HCT116 (cell line): Measurements from ENCODE around the gene TMEM98. TPM values are rescaled to one million over a fixed set of nuclear protein-coding genes. Genes with fewer than 3 reads are reported as not detected.

ENCODE experiments used
- ATAC-seq: fragments of 200-7000 bp; cut with Tn5 transposase; 2 replicates; pipeline ENCODE4 v1.9.1; 2020; ENCODE audit warnings: mild to moderate bottlenecking, moderate library complexity
- BruUV-seq: library from RNA; stranded (reverse); fragments of 400-500 nt; replicated peaks from 2 replicates; lab custom pipeline; 2021; lab: Mats Ljungman, UMichigan
- CTCF ChIA-PET: fragments of 300-600 bp; sonication (Branson Sonifier 250); formaldehyde crosslinking; loops from one replicate; lab custom pipeline; 2021; ENCODE audit warnings: antibody characterized with exemption; lab: Charles Lee
- POLR2A ChIA-PET: fragments of 300-600, 350-600 bp; sonication (Branson Sonifier 250); formaldehyde crosslinking; loops from one replicate; lab custom pipeline; 2021; ENCODE audit warnings: antibody characterized with exemption; lab: Charles Lee
- RAD21 ChIA-PET, 2 experiments: fragments of 300-600 bp; sonication (Branson Sonifier 250); formaldehyde crosslinking; loops; one replicate each; lab custom pipeline; 2023; ENCODE audit warnings: low total read pairs in 2 of 2; ENCODE audit not compliant: uncharacterized antibody in 2 of 2, unreplicated experiment in 2 of 2, low non-redundant PET in 1 of 2; lab: Charles Lee
- DNase-seq: peaks from one replicate; pipeline ENCODE4 v3.0.0-alpha.2; 2010; ENCODE audit warnings: low read depth, low spot score
- H2AFZ ChIP-seq: fragments of 200-600 bp; shearing (Covaris generic), sonication (generic); 2 replicates; pipeline ENCODE4 v1.6.1; 2017; ENCODE audit warnings: low read depth, mixed run types, mixed read lengths, antibody characterized with exemption, low read length; ENCODE audit not compliant: poor library complexity, severe bottlenecking
- H3K27ac ChIP-seq: 2 replicates; pipeline ENCODE4 v1.5.1; 2012; ENCODE audit warnings: low read depth, low read length
- H3K27me3 ChIP-seq: fragments of 200-600 bp; sonication (generic); 2 replicates; pipeline ENCODE4 v1.6.1; 2016; ENCODE audit warnings: mixed run types, low read length, mixed read lengths; ENCODE audit not compliant: insufficient read depth
- H3K36me3 ChIP-seq, 2 experiments: fragments of 200-500 bp in 1 of 2; fragments of 200-600 bp in 1 of 2; sonication (Bioruptor generic) in 1 of 2; sonication (generic) in 1 of 2; 2 replicates each; pipeline versions ENCODE4 v1.5.1 to v1.6.1; 2014 to 2016; ENCODE audit warnings: low read length in 2 of 2, inconsistent platforms in 1 of 2, mixed read lengths in 1 of 2, mixed run types in 1 of 2; ENCODE audit not compliant: insufficient read depth in 2 of 2, control insufficient read depth in 1 of 2
- H3K4me1 ChIP-seq, 2 experiments: fragments of 200-600 bp in 1 of 2; sonication (generic) in 1 of 2; 2 replicates each; pipeline versions ENCODE4 v1.5.1 to v1.6.1; 2012 to 2017; ENCODE audit warnings: low read length in 2 of 2, inconsistent platforms in 1 of 2, mild to moderate bottlenecking in 1 of 2, mixed read lengths in 1 of 2, mixed run types in 1 of 2, moderate library complexity in 1 of 2; ENCODE audit not compliant: insufficient read depth in 2 of 2, control insufficient read depth in 1 of 2
- H3K4me2 ChIP-seq: fragments of 200-600 bp; sonication (generic); 2 replicates; pipeline ENCODE4 v1.6.1; 2017; ENCODE audit warnings: mixed run types, low read length, mixed read lengths
- H3K4me3 ChIP-seq, 2 experiments: fragments of 200-600 bp in 1 of 2; sonication (generic) in 1 of 2; replicated peaks in 1 of 2; 2 replicates each; pipeline ENCODE4 v1.5.1; 2011 to 2016; ENCODE audit warnings: low read length in 2 of 2, control low read depth in 1 of 2, low read depth in 1 of 2, mild to moderate bottlenecking in 1 of 2, mixed read lengths in 1 of 2, mixed run types in 1 of 2
- H3K79me2 ChIP-seq: fragments of 200-600 bp; sonication (generic); 2 replicates; pipeline ENCODE4 v1.6.1; 2017; ENCODE audit warnings: mild to moderate bottlenecking, mixed run types, low read length, moderate library complexity, mixed read lengths; ENCODE audit not compliant: insufficient read depth
- H3K9ac ChIP-seq: fragments of 200-600 bp; sonication (generic); 2 replicates; pipeline ENCODE4 v1.6.1; 2016; ENCODE audit warnings: low read length, mixed read lengths
- H3K9me2 ChIP-seq: fragments of 200-600 bp; sonication (generic), shearing (Covaris generic); 2 replicates; pipeline ENCODE4 v1.6.1; 2017; ENCODE audit warnings: mixed run types, mild to moderate bottlenecking, moderate library complexity; ENCODE audit not compliant: insufficient read depth
- H3K9me3 ChIP-seq, 2 experiments: fragments of 200-500 bp in 1 of 2; fragments of 200-600 bp in 1 of 2; sonication (Bioruptor generic) in 1 of 2; sonication (generic) in 1 of 2; 2 replicates each; pipeline ENCODE4 v1.6.1; 2014 to 2017; ENCODE audit warnings: low read length in 2 of 2, mixed read lengths in 2 of 2, inconsistent platforms in 1 of 2, low read depth in 1 of 2, mild to moderate bottlenecking in 1 of 2, mixed run types in 1 of 2, moderate library complexity in 1 of 2; ENCODE audit not compliant: control insufficient read depth in 1 of 2, insufficient read depth in 1 of 2
- H4K20me1 ChIP-seq: fragments of 200-600 bp; sonication (generic), shearing (Covaris generic); 2 replicates; pipeline ENCODE4 v1.6.1; 2017; ENCODE audit warnings: mixed run types, mild to moderate bottlenecking, moderate library complexity; ENCODE audit not compliant: insufficient read depth
- CEBPB ChIP-seq: IDR thresholded peaks from 2 replicates; pipeline ENCODE4 v1.6.1; 2012; ENCODE audit warnings: low read depth
- ELF1 ChIP-seq: IDR thresholded peaks from 2 replicates; pipeline ENCODE4 v1.6.1; 2012; ENCODE audit warnings: low read depth, borderline replicate concordance
- EZH2 ChIP-seq: fragments of 200-600 bp; sonication (generic); IDR thresholded peaks from 2 replicates; pipeline ENCODE4 v1.6.1; 2017; ENCODE audit warnings: antibody characterized with exemption, mixed run types
- EZH2phosphoT487 ChIP-seq: fragments of 200-600 bp; IDR thresholded peaks from 2 replicates; pipeline ENCODE4 v1.6.1; 2018; ENCODE audit warnings: antibody characterized with exemption, borderline replicate concordance
- JUND ChIP-seq: IDR thresholded peaks from 2 replicates; pipeline ENCODE4 v1.6.1; 2012
- REST ChIP-seq: IDR thresholded peaks from 2 replicates; pipeline ENCODE4 v1.6.1; 2012; ENCODE audit warnings: low read depth
- SIN3A ChIP-seq: IDR thresholded peaks from 2 replicates; pipeline ENCODE4 v1.6.1; 2012; ENCODE audit warnings: low read depth
- SP1 ChIP-seq: IDR thresholded peaks from 2 replicates; pipeline ENCODE4 v1.6.1; 2012; ENCODE audit warnings: low read depth
- YY1 ChIP-seq: IDR thresholded peaks from 2 replicates; pipeline ENCODE4 v1.6.1; 2011; ENCODE audit warnings: low read length, low read depth, moderate library complexity, mild to moderate bottlenecking; ENCODE audit not compliant: insufficient replicate concordance; ENCODE audit errors: extremely low read depth
- ZBTB33 ChIP-seq: IDR thresholded peaks from 2 replicates; pipeline ENCODE4 v1.6.1; 2011; ENCODE audit warnings: mild to moderate bottlenecking, low read length, moderate library complexity; ENCODE audit not compliant: insufficient replicate concordance; ENCODE audit errors: extremely low read depth
- ZFX ChIP-seq: fragments of 450-650 bp; IDR thresholded peaks from 2 replicates; pipeline ENCODE4 v1.6.1; 2017
- intact Hi-C: fragments of 100-400 bp; cut with micrococcal nuclease; formaldehyde crosslinking; loops from 2 replicates; pipeline ENCODE4 v1.10.0; 2022
- total RNA-seq: library from RNA; stranded (reverse); gene quantifications from one replicate; pipeline ENCODE4 v1.2.1, GENCODE V29; 2021; ENCODE audit not compliant: unreplicated experiment
- TF ChIP-seq, protein P1 (sequence below): IDR thresholded peaks from 2 replicates; pipeline ENCODE4 v1.6.1; 2012
- TF ChIP-seq, protein P2 (sequence below), 3 experiments: fragments of 200-600 bp in 1 of 3; sonication (generic) in 1 of 3; IDR thresholded peaks in 2 of 3; conservative IDR thresholded peaks in 1 of 3; 2 replicates each; pipeline ENCODE4 v1.5.1; 2012 to 2017; ENCODE audit warnings: low read depth in 2 of 3, low read length in 2 of 3, antibody characterized with exemption in 1 of 3, borderline replicate concordance in 1 of 3, control low read depth in 1 of 3, mild to moderate bottlenecking in 1 of 3, mixed read lengths in 1 of 3, mixed run types in 1 of 3, moderate library complexity in 1 of 3; ENCODE audit not compliant: insufficient read depth in 1 of 3

The TMEM98 gene
- total RNA-seq, 1 experiment from 2014 or later: 29.3 TPM

DNA sequence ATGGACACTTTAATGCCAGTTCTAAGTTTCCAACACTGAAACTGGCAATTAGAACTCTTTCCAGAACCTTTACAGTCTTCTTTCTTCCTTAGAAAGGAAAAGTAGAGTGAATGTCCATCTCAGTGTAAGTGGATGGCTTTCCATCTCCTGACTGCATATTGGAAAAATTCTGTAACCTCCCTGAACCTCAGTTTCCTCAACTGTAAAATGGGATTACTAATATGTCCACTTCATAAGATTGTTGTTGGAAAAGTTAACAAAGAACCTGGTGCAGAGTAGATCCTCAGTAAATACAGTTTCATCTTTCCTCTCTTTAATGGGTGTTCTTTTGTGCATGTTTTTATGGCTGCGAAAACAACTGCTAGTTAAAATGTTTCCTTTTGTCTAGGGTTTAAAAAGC lies 2.6 kb downstream of the TMEM98 start:
- Histone ChIP-seq H3K27ac (no peak overlapping the region), H3K36me3 (no peaks in the 10 kb centered on the region), H2AFZ (no peak overlapping the region), H4K20me1 (no peaks in the 10 kb centered on the region), H3K9me3 (no peaks in the 10 kb centered on the region), H3K4me1 (peaks cover 6 to 18% of the 10 kb centered on the region in 2 experiments), H3K4me2 (no peak overlapping the region), H3K9ac (no peak overlapping the region), H3K9me2 (no peaks in the 10 kb centered on the region), H3K4me3 (no peak overlapping the region), H3K27me3 (no peaks in the 10 kb centered on the region), H3K79me2 (no peaks in the 10 kb centered on the region)
- DNase-seq (no peak), ATAC-seq (no peak)
- ChIA-PET CTCF (no interaction called here), RAD21 (no interaction called here), POLR2A (no interaction called here)
- intact Hi-C loops: no loop called here
- no peak for TF ChIP-seq YY1
- no peak for TF ChIP-seq ELF1
- no peak for TF ChIP-seq EZH2
- TF ChIP-seq, protein P1, sequence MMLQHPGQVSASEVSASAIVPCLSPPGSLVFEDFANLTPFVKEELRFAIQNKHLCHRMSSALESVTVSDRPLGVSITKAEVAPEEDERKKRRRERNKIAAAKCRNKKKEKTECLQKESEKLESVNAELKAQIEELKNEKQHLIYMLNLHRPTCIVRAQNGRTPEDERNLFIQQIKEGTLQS: no peak
- no peak for TF ChIP-seq EZH2phosphoT487
- TF ChIP-seq ZBTB33: no peak
- no TSS peak for BruUV-seq

DNA sequence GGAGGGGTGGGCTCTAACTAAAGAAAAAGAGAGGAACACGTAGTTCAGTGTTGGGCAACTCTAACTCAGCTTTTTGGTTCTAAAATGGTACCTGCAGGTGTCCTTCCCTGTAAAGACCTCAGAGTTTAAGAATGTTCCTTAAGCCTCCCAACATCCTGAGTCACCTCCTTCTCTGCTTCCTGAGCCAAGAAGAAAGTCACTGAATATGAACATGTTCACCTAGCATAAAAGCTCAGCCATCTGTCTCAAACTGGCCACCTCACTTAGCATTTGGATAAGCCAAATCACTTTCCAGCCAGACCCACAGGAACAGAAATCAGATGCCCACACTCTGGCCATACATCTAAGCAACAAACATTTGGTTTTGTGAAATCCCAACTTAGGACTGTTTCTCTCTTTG lies 3.7 kb downstream of the TMEM98 start:
- H4K20me1 ChIP-seq: no peaks in the 10 kb centered on the region
- ChIA-PET RAD21 (no interaction called here), POLR2A (no interaction called here), CTCF (no interaction called here)
- H3K9me2 ChIP-seq: no peaks in the 10 kb centered on the region
- no peak for DNase-seq
- no peak overlapping the region for H3K4me3 ChIP-seq
- H3K4me1 ChIP-seq: peaks cover 6 to 20% of the 10 kb centered on the region in 2 experiments
- H2AFZ ChIP-seq: no peak overlapping the region
- intact Hi-C loops: no loop called here
- H3K36me3 ChIP-seq: no peaks in the 10 kb centered on the region
- H3K9me3 ChIP-seq: no peaks in the 10 kb centered on the region
- H3K27ac ChIP-seq: no peak overlapping the region
- H3K4me2 ChIP-seq: no peak overlapping the region
- no peaks in the 10 kb centered on the region for H3K79me2 ChIP-seq
- H3K9ac ChIP-seq: no peak overlapping the region
- H3K27me3 ChIP-seq: no peaks in the 10 kb centered on the region
- no peak for ATAC-seq
- no TSS peak for BruUV-seq
- no peak for TF ChIP-seq REST
- TF ChIP-seq SIN3A: no peak
- no peak for TF ChIP-seq SP1
- no peak for TF ChIP-seq JUND
- TF ChIP-seq, protein P2, sequence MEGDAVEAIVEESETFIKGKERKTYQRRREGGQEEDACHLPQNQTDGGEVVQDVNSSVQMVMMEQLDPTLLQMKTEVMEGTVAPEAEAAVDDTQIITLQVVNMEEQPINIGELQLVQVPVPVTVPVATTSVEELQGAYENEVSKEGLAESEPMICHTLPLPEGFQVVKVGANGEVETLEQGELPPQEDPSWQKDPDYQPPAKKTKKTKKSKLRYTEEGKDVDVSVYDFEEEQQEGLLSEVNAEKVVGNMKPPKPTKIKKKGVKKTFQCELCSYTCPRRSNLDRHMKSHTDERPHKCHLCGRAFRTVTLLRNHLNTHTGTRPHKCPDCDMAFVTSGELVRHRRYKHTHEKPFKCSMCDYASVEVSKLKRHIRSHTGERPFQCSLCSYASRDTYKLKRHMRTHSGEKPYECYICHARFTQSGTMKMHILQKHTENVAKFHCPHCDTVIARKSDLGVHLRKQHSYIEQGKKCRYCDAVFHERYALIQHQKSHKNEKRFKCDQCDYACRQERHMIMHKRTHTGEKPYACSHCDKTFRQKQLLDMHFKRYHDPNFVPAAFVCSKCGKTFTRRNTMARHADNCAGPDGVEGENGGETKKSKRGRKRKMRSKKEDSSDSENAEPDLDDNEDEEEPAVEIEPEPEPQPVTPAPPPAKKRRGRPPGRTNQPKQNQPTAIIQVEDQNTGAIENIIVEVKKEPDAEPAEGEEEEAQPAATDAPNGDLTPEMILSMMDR (IDR thresholded peaks at IDR 0.05 in 2 of 3, conservative IDR thresholded peaks at IDR 0.05 in 1 of 3; ENCODE audit: borderline replicate concordance in 1 of 3, insufficient read depth in 1 of 3, low read depth in 2 of 3, low read length in 2 of 3): no peak
- no peak for TF ChIP-seq ZFX
- TF ChIP-seq CEBPB: no peak
- no peak for TF ChIP-seq EZH2
- TF ChIP-seq, protein P1: no peak
